Subcutaneous adipose tissue (tissue), 4 donors: Measurements from ENCODE around the gene SEMA6D. TPM values are rescaled to one million over a fixed set of nuclear protein-coding genes. Genes with fewer than 3 reads are reported as not detected.

Experiments used
- total RNA-seq, 4 donors: library from RNA; depleted of rRNA; stranded (reverse); fragments of >200 nt; gene quantifications; one replicate each; pipeline ENCODE4 v1.1.0, GENCODE V29; 2016
- TF ChIP-seq, protein P1 (sequence below): fragments of 450-650 bp; IDR thresholded peaks from one replicate; pipeline ENCODE4 v1.5.1; 2016; ENCODE audit warnings: low read depth, mild to moderate bottlenecking, control low read depth, antibody characterized with exemption, moderate library complexity

SEMA6D gene
- total RNA-seq, 4 donors from 2014 or later, result 3.7 to 9.6 (median 6.3) TPM

DNA sequence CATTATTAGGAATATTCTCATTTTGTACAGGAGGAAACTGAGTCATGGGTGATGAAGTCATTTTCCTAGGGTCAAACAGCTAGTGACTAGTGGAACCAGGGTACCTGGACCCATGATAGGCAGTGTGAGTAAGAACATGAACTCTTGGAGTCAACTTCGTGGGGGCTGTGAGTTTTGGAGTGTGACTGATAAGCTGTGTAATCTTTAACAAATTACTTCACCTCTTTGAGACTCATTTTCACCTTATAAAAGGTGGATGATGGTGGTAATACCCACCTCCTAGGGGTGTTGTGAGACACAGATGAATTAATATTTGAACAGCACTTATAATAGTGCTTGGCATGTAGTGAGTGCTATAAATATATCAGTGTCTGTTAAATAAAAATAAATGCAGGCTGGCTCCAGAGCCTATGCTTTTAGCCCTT lies 9.1 kb downstream of the SEMA6D start:
- TF ChIP-seq, protein P1, sequence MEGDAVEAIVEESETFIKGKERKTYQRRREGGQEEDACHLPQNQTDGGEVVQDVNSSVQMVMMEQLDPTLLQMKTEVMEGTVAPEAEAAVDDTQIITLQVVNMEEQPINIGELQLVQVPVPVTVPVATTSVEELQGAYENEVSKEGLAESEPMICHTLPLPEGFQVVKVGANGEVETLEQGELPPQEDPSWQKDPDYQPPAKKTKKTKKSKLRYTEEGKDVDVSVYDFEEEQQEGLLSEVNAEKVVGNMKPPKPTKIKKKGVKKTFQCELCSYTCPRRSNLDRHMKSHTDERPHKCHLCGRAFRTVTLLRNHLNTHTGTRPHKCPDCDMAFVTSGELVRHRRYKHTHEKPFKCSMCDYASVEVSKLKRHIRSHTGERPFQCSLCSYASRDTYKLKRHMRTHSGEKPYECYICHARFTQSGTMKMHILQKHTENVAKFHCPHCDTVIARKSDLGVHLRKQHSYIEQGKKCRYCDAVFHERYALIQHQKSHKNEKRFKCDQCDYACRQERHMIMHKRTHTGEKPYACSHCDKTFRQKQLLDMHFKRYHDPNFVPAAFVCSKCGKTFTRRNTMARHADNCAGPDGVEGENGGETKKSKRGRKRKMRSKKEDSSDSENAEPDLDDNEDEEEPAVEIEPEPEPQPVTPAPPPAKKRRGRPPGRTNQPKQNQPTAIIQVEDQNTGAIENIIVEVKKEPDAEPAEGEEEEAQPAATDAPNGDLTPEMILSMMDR, result no peak

GRCh38 chr15:47727137-47727536 lies 9.8 kb downstream of the SEMA6D start:
- TF ChIP-seq, protein P1, result no peak

DNA sequence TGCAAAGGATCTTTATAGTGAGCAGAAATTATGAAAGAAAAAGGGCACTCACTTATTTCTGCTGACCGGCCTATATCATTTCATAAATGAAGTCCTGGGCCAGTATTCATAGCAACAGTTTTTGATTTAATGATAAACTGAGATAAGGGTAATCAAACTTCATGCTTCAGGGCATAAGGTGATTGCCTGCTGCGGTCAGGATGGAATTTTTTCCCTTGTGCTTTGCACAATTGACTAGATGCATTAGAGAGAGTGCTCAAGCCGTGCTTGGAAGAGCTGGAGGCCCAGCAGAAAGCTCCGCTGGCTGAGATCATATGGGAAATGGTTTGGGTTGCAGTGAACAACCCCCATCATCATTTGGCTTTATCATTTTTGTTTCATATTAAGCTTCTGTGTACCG lies 10.4 kb downstream of the SEMA6D start:
- TF ChIP-seq, protein P1, result no peak

- TF ChIP-seq, protein P1, result no peak
These were observed 11.1 kb downstream of the SEMA6D start for GRCh38 chr15:47728426-47728825.

- TF ChIP-seq, protein P1, result no peak
These were observed 11.6 kb downstream of the SEMA6D start for GRCh38 chr15:47728886-47729285.

DNA sequence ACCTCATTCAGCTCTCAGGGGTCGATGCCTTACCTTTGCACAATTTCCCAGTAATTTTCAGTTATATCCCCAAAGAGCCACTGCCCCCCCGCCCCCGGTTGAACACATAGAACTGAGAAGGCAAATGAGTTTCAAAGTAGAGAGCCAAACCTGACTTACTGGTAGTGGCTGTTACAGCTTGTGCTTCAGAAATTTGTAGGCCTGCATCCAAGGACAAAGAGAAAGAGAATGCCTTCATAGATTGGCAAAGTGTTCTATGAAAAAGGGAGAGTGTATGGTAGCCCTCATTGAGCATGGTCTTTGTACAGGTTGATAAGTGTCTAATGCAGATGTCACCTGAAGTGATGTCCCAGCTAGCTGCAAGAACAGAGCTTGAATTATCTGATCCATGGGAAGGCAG lies 13.9 kb downstream of the SEMA6D start:
- TF ChIP-seq, protein P1, result no peak

GRCh38 chr15:47732248-47732647 lies 14.9 kb downstream of the SEMA6D start:
- TF ChIP-seq, protein P1, result no peak
